ENCODE measurements around the gene LRRTM2.

DNA sequence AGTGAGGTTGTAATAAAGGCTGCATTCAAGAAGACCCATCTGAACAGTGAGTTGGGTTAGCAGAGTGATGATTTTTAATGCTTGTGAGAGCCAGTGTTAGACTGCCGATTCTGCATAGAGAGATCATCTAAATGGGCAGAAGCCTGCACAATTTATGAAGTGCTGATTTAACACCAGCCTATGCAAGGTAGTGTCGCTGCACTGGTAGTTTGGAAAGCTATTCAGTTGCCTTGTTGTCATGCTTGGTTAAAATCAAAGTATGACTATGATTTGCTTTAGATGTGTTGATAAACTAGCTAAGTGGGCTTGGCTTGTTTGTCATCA lies 379 bp upstream of the LRRTM2 start:
- TF ChIP-seq, protein P1, sequence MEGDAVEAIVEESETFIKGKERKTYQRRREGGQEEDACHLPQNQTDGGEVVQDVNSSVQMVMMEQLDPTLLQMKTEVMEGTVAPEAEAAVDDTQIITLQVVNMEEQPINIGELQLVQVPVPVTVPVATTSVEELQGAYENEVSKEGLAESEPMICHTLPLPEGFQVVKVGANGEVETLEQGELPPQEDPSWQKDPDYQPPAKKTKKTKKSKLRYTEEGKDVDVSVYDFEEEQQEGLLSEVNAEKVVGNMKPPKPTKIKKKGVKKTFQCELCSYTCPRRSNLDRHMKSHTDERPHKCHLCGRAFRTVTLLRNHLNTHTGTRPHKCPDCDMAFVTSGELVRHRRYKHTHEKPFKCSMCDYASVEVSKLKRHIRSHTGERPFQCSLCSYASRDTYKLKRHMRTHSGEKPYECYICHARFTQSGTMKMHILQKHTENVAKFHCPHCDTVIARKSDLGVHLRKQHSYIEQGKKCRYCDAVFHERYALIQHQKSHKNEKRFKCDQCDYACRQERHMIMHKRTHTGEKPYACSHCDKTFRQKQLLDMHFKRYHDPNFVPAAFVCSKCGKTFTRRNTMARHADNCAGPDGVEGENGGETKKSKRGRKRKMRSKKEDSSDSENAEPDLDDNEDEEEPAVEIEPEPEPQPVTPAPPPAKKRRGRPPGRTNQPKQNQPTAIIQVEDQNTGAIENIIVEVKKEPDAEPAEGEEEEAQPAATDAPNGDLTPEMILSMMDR (IDR thresholded peaks at IDR 0.05), result no peak
- TF ChIP-seq POLR2A (IDR thresholded peaks at IDR 0.05), result no peak
